ENCODE measurements around the gene MINAR2.
A peak's percentile ranks its signal among the peaks of the same experiment; 100 is the strongest.

The MINAR2 gene

GRCh38 chr5:129747572-129748407, at the start of gene MINAR2:
Gene MINAR2, plus strand, starts transcription at chr5:129748094. Its CDS starts 97 bp downstream, at chr5:129748191.
- no peak for DNase-seq

GRCh38 chr5:129698661-129699060, 49.2 kb upstream of the MINAR2 start:
- no peak for DNase-seq

GRCh38 chr5:129716235-129716634, 31.7 kb upstream of the MINAR2 start:
- DNase-seq, result no peak

GRCh38 chr5:129716651-129717050, 31.2 kb upstream of the MINAR2 start:
- no peak for DNase-seq

GRCh38 chr5:129717751-129718310, 30.1 kb upstream of the MINAR2 start:
- no peak for DNase-seq

GRCh38 chr5:129718471-129719090, 29.3 kb upstream of the MINAR2 start:
- DNase-seq, result no peak

GRCh38 chr5:129724222-129724621, 23.7 kb upstream of the MINAR2 start:
- DNase-seq, result no peak

- no peak for DNase-seq
Observed at GRCh38 chr5:129724647-129725046, 23.2 kb upstream of the MINAR2 start.

GRCh38 chr5:129739773-129740172, 8.1 kb upstream of the MINAR2 start:
- no peak for DNase-seq

- no peak for DNase-seq
Observed at GRCh38 chr5:129743541-129744187, 4.2 kb upstream of the MINAR2 start.

GRCh38 chr5:129745997-129746396, 1.9 kb upstream of the MINAR2 start:
- DNase-seq, result no peak

- no peak for DNase-seq
Observed at GRCh38 chr5:129746876-129747275, 1.0 kb upstream of the MINAR2 start.

- no peak for DNase-seq
Observed at GRCh38 chr5:129748913-129749880, 1.3 kb downstream of the MINAR2 start.

GRCh38 chr5:129760636-129761325, 12.9 kb downstream of the MINAR2 start:
- DNase-seq, result no peak

GRCh38 chr5:129763651-129764050, 15.8 kb downstream of the MINAR2 start:
- no peak for DNase-seq

- DNase-seq, result no peak
Observed at GRCh38 chr5:129766798-129767197, 18.9 kb downstream of the MINAR2 start.

- peak; percentile 73 to 76 for DNase-seq
Observed at GRCh38 chr5:129767927-129768380, 20.1 kb downstream of the MINAR2 start.

GRCh38 chr5:129768735-129769134, 20.8 kb downstream of the MINAR2 start:
- no peak for DNase-seq

GRCh38 chr5:129770024-129770820, 22.3 kb downstream of the MINAR2 start:
- DNase-seq, result no peak

GRCh38 chr5:129771058-129771838, 23.4 kb downstream of the MINAR2 start:
- DNase-seq, result peak; percentile 30 to 39
